Measurements from ENCODE around the gene TAGAP. TPM values are rescaled to one million over a fixed set of nuclear protein-coding genes. Genes with fewer than 3 reads are reported as not detected.

TAGAP gene
- total RNA-seq, 1 experiment from 2014 or later = 0.22 TPM

DNA sequence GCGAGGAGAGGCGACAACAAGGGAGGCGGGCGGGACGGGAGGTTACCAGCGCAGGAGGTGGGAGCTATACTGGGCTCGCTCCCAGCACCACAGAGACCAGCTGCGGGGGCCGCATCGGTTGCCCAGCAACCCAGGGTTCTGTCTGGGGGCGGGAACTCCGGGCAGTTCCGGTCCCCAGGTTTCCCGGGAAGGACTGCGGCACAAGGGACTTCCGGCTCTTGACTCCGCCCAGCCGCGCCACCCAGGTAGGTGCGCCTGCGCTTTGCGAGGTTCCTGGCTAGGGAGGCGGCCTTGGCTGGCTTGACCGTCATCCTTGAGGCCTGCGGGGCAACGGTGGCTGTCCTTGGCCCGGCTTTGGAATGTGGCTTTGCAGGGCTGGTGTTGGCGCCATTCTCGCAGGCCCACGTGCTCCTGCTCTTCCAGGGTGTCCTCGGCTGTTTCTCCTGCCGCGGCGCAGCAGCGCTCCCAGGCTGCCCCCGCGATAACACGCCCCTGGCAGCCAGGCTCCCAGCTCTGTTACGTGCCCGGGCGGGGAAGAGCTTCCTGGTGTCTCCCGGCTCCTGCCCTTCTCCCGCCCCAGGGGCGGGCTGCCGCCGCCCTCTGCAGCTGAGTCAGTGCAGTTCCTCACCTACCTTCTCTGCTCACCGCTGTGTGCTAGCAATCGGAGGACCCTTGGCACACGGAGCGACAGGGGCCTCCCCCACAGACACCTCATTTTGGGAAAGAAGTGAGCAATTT, 45.0 kb downstream of the TAGAP start, which contains the start of gene RSPH3 (continued):
- TF ChIP-seq, protein P1, sequence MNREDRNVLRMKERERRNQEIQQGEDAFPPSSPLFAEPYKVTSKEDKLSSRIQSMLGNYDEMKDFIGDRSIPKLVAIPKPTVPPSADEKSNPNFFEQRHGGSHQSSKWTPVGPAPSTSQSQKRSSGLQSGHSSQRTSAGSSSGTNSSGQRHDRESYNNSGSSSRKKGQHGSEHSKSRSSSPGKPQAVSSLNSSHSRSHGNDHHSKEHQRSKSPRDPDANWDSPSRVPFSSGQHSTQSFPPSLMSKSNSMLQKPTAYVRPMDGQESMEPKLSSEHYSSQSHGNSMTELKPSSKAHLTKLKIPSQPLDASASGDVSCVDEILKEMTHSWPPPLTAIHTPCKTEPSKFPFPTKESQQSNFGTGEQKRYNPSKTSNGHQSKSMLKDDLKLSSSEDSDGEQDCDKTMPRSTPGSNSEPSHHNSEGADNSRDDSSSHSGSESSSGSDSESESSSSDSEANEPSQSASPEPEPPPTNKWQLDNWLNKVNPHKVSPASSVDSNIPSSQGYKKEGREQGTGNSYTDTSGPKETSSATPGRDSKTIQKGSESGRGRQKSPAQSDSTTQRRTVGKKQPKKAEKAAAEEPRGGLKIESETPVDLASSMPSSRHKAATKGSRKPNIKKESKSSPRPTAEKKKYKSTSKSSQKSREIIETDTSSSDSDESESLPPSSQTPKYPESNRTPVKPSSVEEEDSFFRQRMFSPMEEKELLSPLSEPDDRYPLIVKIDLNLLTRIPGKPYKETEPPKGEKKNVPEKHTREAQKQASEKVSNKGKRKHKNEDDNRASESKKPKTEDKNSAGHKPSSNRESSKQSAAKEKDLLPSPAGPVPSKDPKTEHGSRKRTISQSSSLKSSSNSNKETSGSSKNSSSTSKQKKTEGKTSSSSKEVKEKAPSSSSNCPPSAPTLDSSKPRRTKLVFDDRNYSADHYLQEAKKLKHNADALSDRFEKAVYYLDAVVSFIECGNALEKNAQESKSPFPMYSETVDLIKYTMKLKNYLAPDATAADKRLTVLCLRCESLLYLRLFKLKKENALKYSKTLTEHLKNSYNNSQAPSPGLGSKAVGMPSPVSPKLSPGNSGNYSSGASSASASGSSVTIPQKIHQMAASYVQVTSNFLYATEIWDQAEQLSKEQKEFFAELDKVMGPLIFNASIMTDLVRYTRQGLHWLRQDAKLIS (CRISPR knock-in tag; IDR thresholded peaks at IDR 0.05; ENCODE audit: borderline replicate concordance) = no peak
- TF ChIP-seq, protein P2, sequence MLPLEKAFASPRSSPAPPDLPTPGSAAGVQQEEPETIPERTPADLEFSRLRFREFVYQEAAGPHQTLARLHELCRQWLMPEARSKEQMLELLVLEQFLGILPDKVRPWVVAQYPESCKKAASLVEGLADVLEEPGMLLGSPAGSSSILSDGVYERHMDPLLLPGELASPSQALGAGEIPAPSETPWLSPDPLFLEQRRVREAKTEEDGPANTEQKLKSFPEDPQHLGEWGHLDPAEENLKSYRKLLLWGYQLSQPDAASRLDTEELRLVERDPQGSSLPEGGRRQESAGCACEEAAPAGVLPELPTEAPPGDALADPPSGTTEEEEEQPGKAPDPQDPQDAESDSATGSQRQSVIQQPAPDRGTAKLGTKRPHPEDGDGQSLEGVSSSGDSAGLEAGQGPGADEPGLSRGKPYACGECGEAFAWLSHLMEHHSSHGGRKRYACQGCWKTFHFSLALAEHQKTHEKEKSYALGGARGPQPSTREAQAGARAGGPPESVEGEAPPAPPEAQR (CRISPR knock-in tag; IDR thresholded peaks at IDR 0.05) = no peak
- TF ChIP-seq, protein P3, sequence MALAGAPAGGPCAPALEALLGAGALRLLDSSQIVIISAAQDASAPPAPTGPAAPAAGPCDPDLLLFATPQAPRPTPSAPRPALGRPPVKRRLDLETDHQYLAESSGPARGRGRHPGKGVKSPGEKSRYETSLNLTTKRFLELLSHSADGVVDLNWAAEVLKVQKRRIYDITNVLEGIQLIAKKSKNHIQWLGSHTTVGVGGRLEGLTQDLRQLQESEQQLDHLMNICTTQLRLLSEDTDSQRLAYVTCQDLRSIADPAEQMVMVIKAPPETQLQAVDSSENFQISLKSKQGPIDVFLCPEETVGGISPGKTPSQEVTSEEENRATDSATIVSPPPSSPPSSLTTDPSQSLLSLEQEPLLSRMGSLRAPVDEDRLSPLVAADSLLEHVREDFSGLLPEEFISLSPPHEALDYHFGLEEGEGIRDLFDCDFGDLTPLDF (CRISPR knock-in tag; IDR thresholded peaks at IDR 0.05) = peak; percentile 88; the same call in 1 of the 2 replicates
- TF ChIP-seq CREM (CRISPR knock-in tag; IDR thresholded peaks at IDR 0.05) (peak; percentile 85; the same call in 1 of the 2 replicates), MXD4 (CRISPR knock-in tag; IDR thresholded peaks at IDR 0.05; ENCODE audit: borderline replicate concordance) (no peak), RELA (CRISPR knock-in tag; IDR thresholded peaks at IDR 0.05; ENCODE audit: borderline replicate concordance) (peak; percentile 93), SP1 (CRISPR knock-in tag; conservative IDR thresholded peaks at IDR 0.05) (peak; percentile 91), ESRRA (CRISPR knock-in tag; IDR thresholded peaks at IDR 0.05; ENCODE audit: borderline replicate concordance) (peak; percentile 87), ZNF232 (CRISPR knock-in tag; IDR thresholded peaks at IDR 0.05) (peak; percentile 71; the same call in 1 of the 2 replicates), ZNF219 (CRISPR knock-in tag; IDR thresholded peaks at IDR 0.05; ENCODE audit: borderline replicate concordance) (0 out of 2 replicates have a peak, but pooled peaks have one; percentile 37), NFE2L1 (CRISPR knock-in tag; IDR thresholded peaks at IDR 0.05) (peak; percentile 81; the same call in 1 of the 2 replicates), KAT7 (CRISPR knock-in tag; IDR thresholded peaks at IDR 0.05; ENCODE audit: borderline replicate concordance) (0 out of 2 replicates have a peak, but pooled peaks have one; percentile 82)
- TF ChIP-seq, protein P4, sequence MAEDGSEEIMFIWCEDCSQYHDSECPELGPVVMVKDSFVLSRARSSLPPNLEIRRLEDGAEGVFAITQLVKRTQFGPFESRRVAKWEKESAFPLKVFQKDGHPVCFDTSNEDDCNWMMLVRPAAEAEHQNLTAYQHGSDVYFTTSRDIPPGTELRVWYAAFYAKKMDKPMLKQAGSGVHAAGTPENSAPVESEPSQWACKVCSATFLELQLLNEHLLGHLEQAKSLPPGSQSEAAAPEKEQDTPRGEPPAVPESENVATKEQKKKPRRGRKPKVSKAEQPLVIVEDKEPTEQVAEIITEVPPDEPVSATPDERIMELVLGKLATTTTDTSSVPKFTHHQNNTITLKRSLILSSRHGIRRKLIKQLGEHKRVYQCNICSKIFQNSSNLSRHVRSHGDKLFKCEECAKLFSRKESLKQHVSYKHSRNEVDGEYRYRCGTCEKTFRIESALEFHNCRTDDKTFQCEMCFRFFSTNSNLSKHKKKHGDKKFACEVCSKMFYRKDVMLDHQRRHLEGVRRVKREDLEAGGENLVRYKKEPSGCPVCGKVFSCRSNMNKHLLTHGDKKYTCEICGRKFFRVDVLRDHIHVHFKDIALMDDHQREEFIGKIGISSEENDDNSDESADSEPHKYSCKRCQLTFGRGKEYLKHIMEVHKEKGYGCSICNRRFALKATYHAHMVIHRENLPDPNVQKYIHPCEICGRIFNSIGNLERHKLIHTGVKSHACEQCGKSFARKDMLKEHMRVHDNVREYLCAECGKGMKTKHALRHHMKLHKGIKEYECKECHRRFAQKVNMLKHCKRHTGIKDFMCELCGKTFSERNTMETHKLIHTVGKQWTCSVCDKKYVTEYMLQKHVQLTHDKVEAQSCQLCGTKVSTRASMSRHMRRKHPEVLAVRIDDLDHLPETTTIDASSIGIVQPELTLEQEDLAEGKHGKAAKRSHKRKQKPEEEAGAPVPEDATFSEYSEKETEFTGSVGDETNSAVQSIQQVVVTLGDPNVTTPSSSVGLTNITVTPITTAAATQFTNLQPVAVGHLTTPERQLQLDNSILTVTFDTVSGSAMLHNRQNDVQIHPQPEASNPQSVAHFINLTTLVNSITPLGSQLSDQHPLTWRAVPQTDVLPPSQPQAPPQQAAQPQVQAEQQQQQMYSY (CRISPR knock-in tag; IDR thresholded peaks at IDR 0.05) = no peak
- TF ChIP-seq, protein P5, sequence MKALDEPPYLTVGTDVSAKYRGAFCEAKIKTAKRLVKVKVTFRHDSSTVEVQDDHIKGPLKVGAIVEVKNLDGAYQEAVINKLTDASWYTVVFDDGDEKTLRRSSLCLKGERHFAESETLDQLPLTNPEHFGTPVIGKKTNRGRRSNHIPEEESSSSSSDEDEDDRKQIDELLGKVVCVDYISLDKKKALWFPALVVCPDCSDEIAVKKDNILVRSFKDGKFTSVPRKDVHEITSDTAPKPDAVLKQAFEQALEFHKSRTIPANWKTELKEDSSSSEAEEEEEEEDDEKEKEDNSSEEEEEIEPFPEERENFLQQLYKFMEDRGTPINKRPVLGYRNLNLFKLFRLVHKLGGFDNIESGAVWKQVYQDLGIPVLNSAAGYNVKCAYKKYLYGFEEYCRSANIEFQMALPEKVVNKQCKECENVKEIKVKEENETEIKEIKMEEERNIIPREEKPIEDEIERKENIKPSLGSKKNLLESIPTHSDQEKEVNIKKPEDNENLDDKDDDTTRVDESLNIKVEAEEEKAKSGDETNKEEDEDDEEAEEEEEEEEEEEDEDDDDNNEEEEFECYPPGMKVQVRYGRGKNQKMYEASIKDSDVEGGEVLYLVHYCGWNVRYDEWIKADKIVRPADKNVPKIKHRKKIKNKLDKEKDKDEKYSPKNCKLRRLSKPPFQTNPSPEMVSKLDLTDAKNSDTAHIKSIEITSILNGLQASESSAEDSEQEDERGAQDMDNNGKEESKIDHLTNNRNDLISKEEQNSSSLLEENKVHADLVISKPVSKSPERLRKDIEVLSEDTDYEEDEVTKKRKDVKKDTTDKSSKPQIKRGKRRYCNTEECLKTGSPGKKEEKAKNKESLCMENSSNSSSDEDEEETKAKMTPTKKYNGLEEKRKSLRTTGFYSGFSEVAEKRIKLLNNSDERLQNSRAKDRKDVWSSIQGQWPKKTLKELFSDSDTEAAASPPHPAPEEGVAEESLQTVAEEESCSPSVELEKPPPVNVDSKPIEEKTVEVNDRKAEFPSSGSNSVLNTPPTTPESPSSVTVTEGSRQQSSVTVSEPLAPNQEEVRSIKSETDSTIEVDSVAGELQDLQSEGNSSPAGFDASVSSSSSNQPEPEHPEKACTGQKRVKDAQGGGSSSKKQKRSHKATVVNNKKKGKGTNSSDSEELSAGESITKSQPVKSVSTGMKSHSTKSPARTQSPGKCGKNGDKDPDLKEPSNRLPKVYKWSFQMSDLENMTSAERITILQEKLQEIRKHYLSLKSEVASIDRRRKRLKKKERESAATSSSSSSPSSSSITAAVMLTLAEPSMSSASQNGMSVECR (CRISPR knock-in tag; IDR thresholded peaks at IDR 0.05; ENCODE audit: borderline replicate concordance) = peak; percentile 87
- TF ChIP-seq, protein P6, sequence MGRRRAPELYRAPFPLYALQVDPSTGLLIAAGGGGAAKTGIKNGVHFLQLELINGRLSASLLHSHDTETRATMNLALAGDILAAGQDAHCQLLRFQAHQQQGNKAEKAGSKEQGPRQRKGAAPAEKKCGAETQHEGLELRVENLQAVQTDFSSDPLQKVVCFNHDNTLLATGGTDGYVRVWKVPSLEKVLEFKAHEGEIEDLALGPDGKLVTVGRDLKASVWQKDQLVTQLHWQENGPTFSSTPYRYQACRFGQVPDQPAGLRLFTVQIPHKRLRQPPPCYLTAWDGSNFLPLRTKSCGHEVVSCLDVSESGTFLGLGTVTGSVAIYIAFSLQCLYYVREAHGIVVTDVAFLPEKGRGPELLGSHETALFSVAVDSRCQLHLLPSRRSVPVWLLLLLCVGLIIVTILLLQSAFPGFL (CRISPR knock-in tag; IDR thresholded peaks at IDR 0.05; ENCODE audit: borderline replicate concordance) = peak; percentile 96
- TF ChIP-seq, protein P7, sequence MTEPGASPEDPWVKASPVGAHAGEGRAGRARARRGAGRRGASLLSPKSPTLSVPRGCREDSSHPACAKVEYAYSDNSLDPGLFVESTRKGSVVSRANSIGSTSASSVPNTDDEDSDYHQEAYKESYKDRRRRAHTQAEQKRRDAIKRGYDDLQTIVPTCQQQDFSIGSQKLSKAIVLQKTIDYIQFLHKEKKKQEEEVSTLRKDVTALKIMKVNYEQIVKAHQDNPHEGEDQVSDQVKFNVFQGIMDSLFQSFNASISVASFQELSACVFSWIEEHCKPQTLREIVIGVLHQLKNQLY (CRISPR knock-in tag; IDR thresholded peaks at IDR 0.05) = 0 out of 2 replicates have a peak, but pooled peaks have one; percentile 52
- TF ChIP-seq, protein P8, sequence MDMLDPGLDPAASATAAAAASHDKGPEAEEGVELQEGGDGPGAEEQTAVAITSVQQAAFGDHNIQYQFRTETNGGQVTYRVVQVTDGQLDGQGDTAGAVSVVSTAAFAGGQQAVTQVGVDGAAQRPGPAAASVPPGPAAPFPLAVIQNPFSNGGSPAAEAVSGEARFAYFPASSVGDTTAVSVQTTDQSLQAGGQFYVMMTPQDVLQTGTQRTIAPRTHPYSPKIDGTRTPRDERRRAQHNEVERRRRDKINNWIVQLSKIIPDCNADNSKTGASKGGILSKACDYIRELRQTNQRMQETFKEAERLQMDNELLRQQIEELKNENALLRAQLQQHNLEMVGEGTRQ (CRISPR knock-in tag; IDR thresholded peaks at IDR 0.05) = 0 out of 2 replicates have a peak, but pooled peaks have one; percentile 53
- TF ChIP-seq, protein P9, sequence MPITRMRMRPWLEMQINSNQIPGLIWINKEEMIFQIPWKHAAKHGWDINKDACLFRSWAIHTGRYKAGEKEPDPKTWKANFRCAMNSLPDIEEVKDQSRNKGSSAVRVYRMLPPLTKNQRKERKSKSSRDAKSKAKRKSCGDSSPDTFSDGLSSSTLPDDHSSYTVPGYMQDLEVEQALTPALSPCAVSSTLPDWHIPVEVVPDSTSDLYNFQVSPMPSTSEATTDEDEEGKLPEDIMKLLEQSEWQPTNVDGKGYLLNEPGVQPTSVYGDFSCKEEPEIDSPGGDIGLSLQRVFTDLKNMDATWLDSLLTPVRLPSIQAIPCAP (CRISPR knock-in tag; IDR thresholded peaks at IDR 0.05) = peak; percentile 63; the same call in 1 of the 2 replicates

Measured in WTC11 (cell line).